Measurements from ENCODE around the gene CD52.

- TF ChIP-seq ZNF274 (CRISPR knock-in tag; IDR thresholded peaks at IDR 0.05) = no peak
- TF ChIP-seq ARID4A (CRISPR knock-in tag; IDR thresholded peaks at IDR 0.05; ENCODE audit: borderline replicate concordance) = no peak
- TF ChIP-seq EHMT2 (IDR thresholded peaks at IDR 0.05; ENCODE audit: borderline replicate concordance, low read depth, low read length) = no peak
- no peak for TF ChIP-seq ZNF10 (CRISPR knock-in tag; IDR thresholded peaks at IDR 0.05; ENCODE audit: borderline replicate concordance, low read depth)
- TF ChIP-seq MNT (IDR thresholded peaks at IDR 0.05) = no peak
- TF ChIP-seq DNMT3B (CRISPR knock-in tag; conservative IDR thresholded peaks at IDR 0.05) = no peak
- TF ChIP-seq GABPB1 (CRISPR knock-in tag; IDR thresholded peaks at IDR 0.05) = no peak
- TF ChIP-seq GRHL1 (CRISPR knock-in tag; conservative IDR thresholded peaks at IDR 0.05) = no peak
- TF ChIP-seq DPF2 (CRISPR knock-in tag; IDR thresholded peaks at IDR 0.05; ENCODE audit: borderline replicate concordance, low read depth) = no peak
- no peak for TF ChIP-seq MAX (IDR thresholded peaks at IDR 0.05)
- TF ChIP-seq POLR2A (IDR thresholded peaks at IDR 0.05; ENCODE audit: insufficient read depth in 1 of 2, low read depth in 2 of 2, low read length in 2 of 2) = no peak
- no peak for TF ChIP-seq ATF1 (CRISPR knock-in tag; IDR thresholded peaks at IDR 0.05)
- no peak for TF ChIP-seq POLR2AphosphoS5 (IDR thresholded peaks at IDR 0.05; ENCODE audit: low read depth, low read length)
- TF ChIP-seq ZHX2 (IDR thresholded peaks at IDR 0.05; ENCODE audit: low read depth) = no peak
- TF ChIP-seq ZHX2 (CRISPR knock-in tag; IDR thresholded peaks at IDR 0.05; ENCODE audit: borderline replicate concordance) = no peak
These were observed 31.7 kb upstream of the CD52 start for GRCh38 chr1:26286064-26286416.

Data from HepG2 (cell line).